GM12878 (cell line): ENCODE measurements around the gene DIP2C. TPM values are rescaled to one million over a fixed set of nuclear protein-coding genes. Genes with fewer than 3 reads are reported as not detected.
"Not testable (repeated sequence)": the region's sequence is repeated elsewhere in the genome, so short reads cannot be mapped to it uniquely, and the experiment has no call there.

Source experiments
- ATAC-seq: fragments of 200-7000 bp; cut with Tn5 transposase; 3 replicates; pipeline ENCODE4 v1.9.1; 2020; ENCODE audit warnings: mild to moderate bottlenecking, moderate library complexity
- BruUV-seq: library from RNA; stranded (reverse); fragments of 400-500 nt; replicated peaks from 2 replicates; lab custom pipeline; 2021; lab: Mats Ljungman, UMichigan
- CTCF ChIA-PET: fragments of 300-600 bp; sonication (Branson Sonifier 250); formaldehyde crosslinking; extraction: SDS; loops from one replicate; lab custom pipeline; 2021; ENCODE audit warnings: inconsistent platforms; lab: Yijun Ruan, JAX
- POLR2A ChIA-PET: fragments of 350-600 bp; formaldehyde crosslinking; extraction: SDS; loops from one replicate; lab custom pipeline; 2021; ENCODE audit warnings: inconsistent platforms; lab: Charles Lee
- RAD21 ChIA-PET: fragments of 300-600 bp; sonication (Branson Sonifier 250); formaldehyde crosslinking; loops from one replicate; lab custom pipeline; 2023; ENCODE audit warnings: antibody characterized with exemption; ENCODE audit not compliant: unreplicated experiment; lab: Charles Lee
- SMC1A ChIA-PET: fragments of 300-600 bp; sonication (Branson Sonifier 250); formaldehyde crosslinking; loops from one replicate; lab custom pipeline; 2023; ENCODE audit not compliant: unreplicated experiment, uncharacterized antibody; lab: Charles Lee
- DNase-seq: peaks from one replicate; pipeline ENCODE4 v3.0.0-alpha.2; 2011; ENCODE audit warnings: low read depth, low spot score
- FAIRE-seq: peaks from 3 replicates; lab custom pipeline; 2011; peaks lifted over from hg19 to GRCh38; lab: Jason Lieb, UNC
- H2AFZ ChIP-seq: 2 replicates; pipeline ENCODE4 v1.6.0; 2011; ENCODE audit warnings: low read depth, low read length, control low read depth; ENCODE audit not compliant: control insufficient read depth
- H3K27ac ChIP-seq: 2 replicates; pipeline ENCODE4 v1.5.1; 2011; ENCODE audit warnings: control low read depth; ENCODE audit not compliant: control insufficient read depth, insufficient read depth
- H3K27me3 ChIP-seq, 2 experiments: replicated peaks in 1 of 2; 2 replicates each; pipeline versions ENCODE4 v1.6.0 to v1.6.1; 2011; ENCODE audit warnings: low read length in 1 of 2; ENCODE audit not compliant: control insufficient read depth in 2 of 2, insufficient read depth in 2 of 2
- H3K36me3 ChIP-seq, 2 experiments: 2 replicates each; pipeline ENCODE4 v1.5.1; 2011; ENCODE audit warnings: low read length in 1 of 2; ENCODE audit not compliant: control insufficient read depth in 2 of 2, insufficient read depth in 2 of 2
- H3K4me1 ChIP-seq: 2 replicates; pipeline ENCODE4 v1.6.1; 2011; ENCODE audit warnings: mild to moderate bottlenecking, low read length, moderate library complexity, mixed read lengths; ENCODE audit not compliant: control insufficient read depth, insufficient read depth
- H3K4me2 ChIP-seq: 2 replicates; pipeline ENCODE4 v1.6.0; 2011; ENCODE audit warnings: control low read depth; ENCODE audit not compliant: control insufficient read depth, insufficient read depth
- H3K4me3 ChIP-seq: fragments of 200-600 bp; sonication (generic); 2 replicates; pipeline ENCODE4 v1.5.1; 2016
- H3K79me2 ChIP-seq: 2 replicates; pipeline ENCODE4 v1.6.0; 2011; ENCODE audit warnings: low read length; ENCODE audit not compliant: control insufficient read depth, insufficient read depth
- H3K9ac ChIP-seq: 2 replicates; pipeline ENCODE4 v1.8.0; 2011; ENCODE audit warnings: low read length, control low read depth, mixed read lengths; ENCODE audit not compliant: control insufficient read depth, insufficient read depth
- H3K9me3 ChIP-seq: replicated peaks from 3 replicates; pipeline ENCODE4 v1.5.1; 2011; ENCODE audit warnings: mild to moderate bottlenecking, low read length; ENCODE audit not compliant: control insufficient read depth, insufficient read depth
- H4K20me1 ChIP-seq: 2 replicates; pipeline ENCODE4 v1.6.0; 2011; ENCODE audit not compliant: control insufficient read depth, insufficient read depth
- IRF4 ChIP-seq: IDR thresholded peaks from 2 replicates; pipeline ENCODE4 v1.6.1; 2011; ENCODE audit warnings: low read depth, low read length
- JUNB ChIP-seq: IDR thresholded peaks from 2 replicates; pipeline ENCODE4 v1.6.1; 2016; ENCODE audit warnings: antibody characterized with exemption, mild to moderate bottlenecking
- RAD51 ChIP-seq: fragments of 450-650 bp; IDR thresholded peaks from 2 replicates; pipeline ENCODE4 v1.6.1; 2016; ENCODE audit warnings: moderate library complexity, mild to moderate bottlenecking, inconsistent platforms
- TARDBP ChIP-seq: IDR thresholded peaks from 2 replicates; pipeline ENCODE4 v1.6.1; 2016; ENCODE audit warnings: borderline replicate concordance
- WGBS: methylation state at CpG from one replicate; pipeline ENCODE4 v1.1.6; 2016; ENCODE audit warnings: low lambda C conversion rate; ENCODE audit not compliant: insufficient replicate concordance, insufficient coverage; ENCODE audit errors: missing lambda C conversion rate; 5-methylcytosine and 5-hydroxymethylcytosine counted together
- in situ Hi-C: fragments of 300-500 bp; cut with MboI; formaldehyde crosslinking; loops from 9 replicates; pipeline ENCODE4 v1.14.3; 2018; ENCODE audit warnings: mixed read lengths
- intact Hi-C: fragments of 100-400 bp; cut with micrococcal nuclease; formaldehyde crosslinking; loops from one replicate; pipeline ENCODE4 v1.14.2; 2022; ENCODE audit not compliant: unreplicated experiment
- polyA plus RNA-seq, 11 experiments: library from polyadenylated mRNA; depleted of rRNA in 4 of 11; unstranded in 6 of 11; stranded (reverse) in 5 of 11; fragments of >200 nt; fragmentation: Nextera tagmentation in 4 of 11; fragmentation: Illumina TruSeq in 1 of 11; extraction: Ambion mirVana in 4 of 11; extraction: Trizol in 1 of 11; gene quantifications; 1 replicate in 1 of 11; 2 replicates in 10 of 11; pipeline versions ENCODE4 v1.2.1 to v1.2.3, GENCODE V29; 2011 to 2016; ENCODE audit warnings: inconsistent platforms in 2 of 11, missing spikeins in 2 of 11, low read depth in 1 of 11
- total RNA-seq, 4 experiments: library from RNA; depleted of rRNA in 3 of 4; stranded (reverse); fragments of >200 nt in 3 of 4; fragmentation: Illumina TruSeq in 1 of 4; extraction: Trizol in 1 of 4; gene quantifications; 2 replicates each; pipeline versions ENCODE4 v1.2.1 to v1.2.3, GENCODE V29; 2013 to 2021

The DIP2C gene
- total and polyA plus RNA-seq, 10 of the 15 experiments (the other 5 are each of a cell fraction or from before 2014, with no cell fraction given) = 0.01 to 0.10 (median 0.06) TPM

DNA sequence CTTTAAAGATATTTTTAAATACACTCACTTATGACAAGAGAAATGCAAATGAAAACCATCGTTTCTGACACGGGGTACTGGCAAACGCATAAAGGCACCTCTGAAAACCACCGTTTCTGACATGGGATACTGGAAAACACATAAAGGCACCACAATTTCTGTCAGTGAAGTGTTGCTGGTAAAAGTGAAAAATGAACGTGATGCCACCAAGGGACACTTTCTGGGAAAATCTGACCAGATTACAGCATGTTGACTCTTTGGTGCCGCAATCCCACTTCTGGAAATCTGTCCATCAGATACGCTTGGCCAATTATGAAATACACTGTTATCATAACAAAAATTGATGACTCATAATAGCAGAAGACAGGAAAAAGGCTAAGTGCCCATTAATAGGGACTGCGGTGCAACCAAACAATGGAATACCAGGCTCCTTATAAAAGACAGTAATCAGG, 422.5 kb downstream of the DIP2C start:
- Histone ChIP-seq H3K4me2 (peak overlapping the region; percentile 57), H4K20me1 (no peaks in the 10 kb centered on the region), H3K9me3 (no peaks in the 10 kb centered on the region; the same call in 2 of the 3 replicates), H3K27ac (no peak overlapping the region), H3K36me3 (no peaks in the 10 kb centered on the region), H3K9ac (no peak overlapping the region), H2AFZ (no peak overlapping the region), H3K79me2 (no peaks in the 10 kb centered on the region), H3K27me3 (no peaks in the 10 kb centered on the region), H3K4me3 (no peak overlapping the region), H3K4me1 (peaks cover 6% of the 10 kb centered on the region; the same call in 1 of the 2 replicates)
- ChIA-PET RAD21 (no interaction called here), SMC1A (no interaction called here), POLR2A (no interaction called here), CTCF (no interaction called here)
- intact Hi-C loops = no loop called here
- FAIRE-seq (no peak), DNase-seq (peak; percentile 23), ATAC-seq (no peak; the same call in 2 of the 3 replicates)
- no TSS peak for BruUV-seq
- WGBS = 9% methylated on average over 8 of the region's 8 CpGs
- no peak for TF ChIP-seq TARDBP
- no peak for TF ChIP-seq RAD51
- 0 out of 2 replicates have a peak, but pooled peaks have one; percentile 16 for TF ChIP-seq JUNB
- 0 out of 2 replicates have a peak, but pooled peaks have one; percentile 26 for TF ChIP-seq IRF4
- in situ Hi-C loops = no loop called here

- RAD21 ChIA-PET, H2AFZ ChIP-seq, FAIRE-seq, SMC1A ChIA-PET, H3K4me3 ChIP-seq, in situ Hi-C loops, H3K79me2 ChIP-seq, H3K36me3 ChIP-seq, intact Hi-C loops, H4K20me1 ChIP-seq, CTCF ChIA-PET, H3K27me3 ChIP-seq, H3K27ac ChIP-seq, ATAC-seq, H3K4me1 ChIP-seq, POLR2A ChIA-PET, H3K9me3 ChIP-seq, H3K4me2 ChIP-seq, DNase-seq, H3K9ac ChIP-seq, BruUV-seq: not testable (repeated sequence)
- WGBS = 69% methylated on average over 3 of the region's 5 CpGs
Measured at GRCh38 chr10:265816-266588, 423.5 kb downstream of the DIP2C start.

- H4K20me1 ChIP-seq, RAD21 ChIA-PET, CTCF ChIA-PET, H3K27ac ChIP-seq, H3K4me3 ChIP-seq, SMC1A ChIA-PET, in situ Hi-C loops, BruUV-seq, H3K27me3 ChIP-seq, intact Hi-C loops, H3K9ac ChIP-seq, H3K36me3 ChIP-seq, H2AFZ ChIP-seq, H3K4me2 ChIP-seq, H3K79me2 ChIP-seq, POLR2A ChIA-PET, DNase-seq, H3K4me1 ChIP-seq, H3K9me3 ChIP-seq, ATAC-seq, FAIRE-seq: not testable (repeated sequence)
- WGBS = 20% methylated on average over 6 of the region's 6 CpGs
Measured at GRCh38 chr10:265074-265440, 424.4 kb downstream of the DIP2C start.
